ENCODE data around the gene EPB41L1. TPM values are rescaled to one million over a fixed set of nuclear protein-coding genes. Genes with fewer than 3 reads are reported as not detected.

Gene EPB41L1
- total RNA-seq, 1 experiment from 2014 or later: 7.1 TPM

DNA sequence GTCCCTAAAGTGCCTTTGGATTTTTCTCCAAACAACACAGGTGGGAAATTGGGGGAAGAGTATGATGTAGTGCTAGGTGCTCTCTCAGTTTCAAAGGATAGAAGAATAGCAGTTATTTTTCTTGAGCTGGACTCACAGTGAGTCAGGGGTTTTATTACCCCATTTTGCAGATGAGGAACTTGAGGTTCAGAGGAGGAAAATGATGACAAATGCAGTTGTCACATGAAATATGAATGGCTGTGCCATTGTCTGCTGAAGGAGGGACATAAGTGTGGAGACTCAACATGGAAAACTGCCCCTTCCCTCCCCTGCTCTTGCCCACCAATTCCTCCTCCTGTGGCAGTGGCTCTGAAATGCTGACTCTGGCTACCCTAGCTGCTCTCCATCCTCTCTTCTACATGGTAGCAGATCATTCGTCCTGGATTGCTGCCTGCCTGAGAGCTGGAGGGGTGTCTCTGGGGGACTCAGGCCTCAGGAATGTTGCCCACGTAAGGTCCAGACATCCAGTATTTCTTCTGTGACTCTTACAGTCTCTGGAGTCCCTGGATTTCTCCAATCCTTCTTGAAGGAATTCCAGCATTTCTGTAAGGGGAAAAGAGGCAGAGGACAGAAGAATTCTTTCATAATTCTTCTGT, 37.6 kb upstream of the EPB41L1 start:
- Histone ChIP-seq H3K27ac (ENCODE audit: low read depth, low read length, poor library complexity, severe bottlenecking) (no peak overlapping the region), H3K27me3 (replicated peaks; ENCODE audit: insufficient read depth, low read depth, low read length, poor library complexity) (no peaks in the 10 kb centered on the region), H3K4me1 (ENCODE audit: insufficient read depth, low read length, poor library complexity, severe bottlenecking) (no peaks in the 10 kb centered on the region), H3K9me3 (ENCODE audit: low read depth, low read length, poor library complexity, severe bottlenecking) (no peaks in the 10 kb centered on the region), H3K36me3 (ENCODE audit: insufficient read depth, low read length, poor library complexity, severe bottlenecking) (no peaks in the 10 kb centered on the region), H3K4me3 (ENCODE audit: low read depth, low read length, poor library complexity, severe bottlenecking) (no peak overlapping the region)
- TF ChIP-seq, protein P1, sequence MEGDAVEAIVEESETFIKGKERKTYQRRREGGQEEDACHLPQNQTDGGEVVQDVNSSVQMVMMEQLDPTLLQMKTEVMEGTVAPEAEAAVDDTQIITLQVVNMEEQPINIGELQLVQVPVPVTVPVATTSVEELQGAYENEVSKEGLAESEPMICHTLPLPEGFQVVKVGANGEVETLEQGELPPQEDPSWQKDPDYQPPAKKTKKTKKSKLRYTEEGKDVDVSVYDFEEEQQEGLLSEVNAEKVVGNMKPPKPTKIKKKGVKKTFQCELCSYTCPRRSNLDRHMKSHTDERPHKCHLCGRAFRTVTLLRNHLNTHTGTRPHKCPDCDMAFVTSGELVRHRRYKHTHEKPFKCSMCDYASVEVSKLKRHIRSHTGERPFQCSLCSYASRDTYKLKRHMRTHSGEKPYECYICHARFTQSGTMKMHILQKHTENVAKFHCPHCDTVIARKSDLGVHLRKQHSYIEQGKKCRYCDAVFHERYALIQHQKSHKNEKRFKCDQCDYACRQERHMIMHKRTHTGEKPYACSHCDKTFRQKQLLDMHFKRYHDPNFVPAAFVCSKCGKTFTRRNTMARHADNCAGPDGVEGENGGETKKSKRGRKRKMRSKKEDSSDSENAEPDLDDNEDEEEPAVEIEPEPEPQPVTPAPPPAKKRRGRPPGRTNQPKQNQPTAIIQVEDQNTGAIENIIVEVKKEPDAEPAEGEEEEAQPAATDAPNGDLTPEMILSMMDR (conservative IDR thresholded peaks at IDR 0.05; ENCODE audit: low read depth, low read length): no peak
- TF ChIP-seq EZH2 (IDR thresholded peaks at IDR 0.05; ENCODE audit: borderline replicate concordance, low read depth, low read length, poor library complexity, severe bottlenecking): no peak
- CTCF ChIA-PET: no interaction called here
- POLR2A ChIA-PET (ENCODE audit: low non-redundant PET): no interaction called here
- BruUV-seq (replicated peaks): no TSS peak
- no peak for DNase-seq (ENCODE audit: low spot score)
- intact Hi-C loops (cut with micrococcal nuclease; ENCODE audit: unreplicated experiment): no loop called here

DNA sequence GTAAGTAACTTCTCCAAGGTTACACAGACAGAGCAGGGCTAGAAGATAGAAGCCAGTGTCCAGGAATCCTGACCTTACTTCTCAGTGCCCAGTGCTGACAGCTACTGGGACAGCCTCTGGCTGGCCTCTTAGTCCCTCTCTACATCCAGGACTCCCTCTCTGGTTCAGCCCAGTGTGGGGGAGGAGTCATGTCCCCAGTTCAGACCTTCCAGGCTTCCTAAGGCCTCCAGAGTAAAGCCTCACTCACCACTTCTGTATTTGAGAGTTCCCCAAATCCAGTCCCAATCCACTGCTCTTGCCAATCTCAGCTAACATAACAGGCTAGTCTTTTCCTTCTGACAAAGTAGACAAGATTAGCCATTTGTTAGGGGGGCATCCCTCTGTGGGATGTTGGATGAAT, 36.9 kb upstream of the EPB41L1 start:
- TF ChIP-seq EZH2 (IDR thresholded peaks at IDR 0.05; ENCODE audit: borderline replicate concordance, low read depth, low read length, poor library complexity, severe bottlenecking): no peak
- TF ChIP-seq, protein P1 (conservative IDR thresholded peaks at IDR 0.05; ENCODE audit: low read depth, low read length): no peak
- DNase-seq (ENCODE audit: low spot score): no peak
- H3K9me3 ChIP-seq (ENCODE audit: low read depth, low read length, poor library complexity, severe bottlenecking): no peaks in the 10 kb centered on the region
- ChIA-PET CTCF (no interaction called here), POLR2A (ENCODE audit: low non-redundant PET) (no interaction called here)
- intact Hi-C loops (cut with micrococcal nuclease; ENCODE audit: unreplicated experiment): no loop called here
- H3K4me1 ChIP-seq (ENCODE audit: insufficient read depth, low read length, poor library complexity, severe bottlenecking): no peaks in the 10 kb centered on the region
- no peaks in the 10 kb centered on the region for H3K27me3 ChIP-seq (replicated peaks; ENCODE audit: insufficient read depth, low read depth, low read length, poor library complexity)
- no peak overlapping the region for H3K4me3 ChIP-seq (ENCODE audit: low read depth, low read length, poor library complexity, severe bottlenecking)
- BruUV-seq (replicated peaks): no TSS peak
- no peaks in the 10 kb centered on the region for H3K36me3 ChIP-seq (ENCODE audit: insufficient read depth, low read length, poor library complexity, severe bottlenecking)
- H3K27ac ChIP-seq (ENCODE audit: low read depth, low read length, poor library complexity, severe bottlenecking): no peak overlapping the region

DNA sequence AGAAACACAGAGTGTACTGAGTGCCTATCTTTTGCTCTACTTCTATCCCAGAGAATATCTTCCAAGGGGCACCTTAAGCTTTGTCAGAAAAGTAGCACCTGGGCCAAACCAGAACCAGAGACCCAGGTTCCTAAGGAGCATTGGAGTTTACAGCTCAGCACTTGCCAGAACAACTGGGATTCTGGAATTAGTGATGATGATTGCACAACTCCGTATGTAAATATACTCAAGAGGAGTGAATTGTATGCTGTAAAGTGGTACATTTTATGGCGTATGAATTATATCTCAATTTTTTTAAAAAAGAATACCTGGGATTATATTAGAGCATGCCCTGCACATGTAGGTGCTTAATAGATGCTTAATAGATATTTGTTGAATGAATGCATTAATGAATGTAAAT, 36.2 kb upstream of the EPB41L1 start:
- no peak for TF ChIP-seq EZH2 (IDR thresholded peaks at IDR 0.05; ENCODE audit: borderline replicate concordance, low read depth, low read length, poor library complexity, severe bottlenecking)
- DNase-seq (ENCODE audit: low spot score): no peak
- intact Hi-C loops (cut with micrococcal nuclease; ENCODE audit: unreplicated experiment): no loop called here
- Histone ChIP-seq H3K27ac (ENCODE audit: low read depth, low read length, poor library complexity, severe bottlenecking) (no peak overlapping the region), H3K4me1 (ENCODE audit: insufficient read depth, low read length, poor library complexity, severe bottlenecking) (no peaks in the 10 kb centered on the region), H3K27me3 (replicated peaks; ENCODE audit: insufficient read depth, low read depth, low read length, poor library complexity) (no peaks in the 10 kb centered on the region), H3K9me3 (ENCODE audit: low read depth, low read length, poor library complexity, severe bottlenecking) (no peaks in the 10 kb centered on the region), H3K4me3 (ENCODE audit: low read depth, low read length, poor library complexity, severe bottlenecking) (no peak overlapping the region), H3K36me3 (ENCODE audit: insufficient read depth, low read length, poor library complexity, severe bottlenecking) (no peaks in the 10 kb centered on the region)
- POLR2A ChIA-PET (ENCODE audit: low non-redundant PET): no interaction called here
- no TSS peak for BruUV-seq (replicated peaks)
- CTCF ChIA-PET: no interaction called here

DNA sequence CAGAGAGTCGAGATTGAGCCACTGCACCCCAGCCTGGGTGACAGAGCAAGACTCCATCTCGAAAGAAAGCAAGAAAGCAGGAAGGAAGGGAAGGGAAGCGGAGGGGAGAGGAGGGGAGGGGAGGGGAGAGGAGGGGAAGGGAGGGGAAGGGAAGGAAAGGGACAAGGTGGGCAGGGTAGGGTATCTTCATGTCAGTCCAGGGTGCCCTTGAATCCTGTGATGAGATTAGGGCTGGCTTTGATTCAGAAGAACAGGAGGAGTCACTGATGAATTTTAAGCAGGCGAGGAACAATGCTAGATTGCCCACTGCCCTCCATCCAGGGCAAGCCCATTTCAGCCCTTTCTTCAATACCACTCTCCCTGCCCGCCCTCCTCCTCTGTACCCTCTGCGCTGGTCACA, 35.0 kb upstream of the EPB41L1 start:
- intact Hi-C loops (cut with micrococcal nuclease; ENCODE audit: unreplicated experiment): no loop called here
- ChIA-PET CTCF (no interaction called here), POLR2A (ENCODE audit: low non-redundant PET) (no interaction called here)
- Histone ChIP-seq H3K27ac (ENCODE audit: low read depth, low read length, poor library complexity, severe bottlenecking) (no peak overlapping the region), H3K36me3 (ENCODE audit: insufficient read depth, low read length, poor library complexity, severe bottlenecking) (no peaks in the 10 kb centered on the region), H3K4me1 (ENCODE audit: insufficient read depth, low read length, poor library complexity, severe bottlenecking) (no peaks in the 10 kb centered on the region), H3K9me3 (ENCODE audit: low read depth, low read length, poor library complexity, severe bottlenecking) (no peaks in the 10 kb centered on the region), H3K4me3 (ENCODE audit: low read depth, low read length, poor library complexity, severe bottlenecking) (no peak overlapping the region), H3K27me3 (replicated peaks; ENCODE audit: insufficient read depth, low read depth, low read length, poor library complexity) (no peaks in the 10 kb centered on the region)
- no TSS peak for BruUV-seq (replicated peaks)
- no peak for DNase-seq (ENCODE audit: low spot score)
- TF ChIP-seq, protein P1 (conservative IDR thresholded peaks at IDR 0.05; ENCODE audit: low read depth, low read length): no peak
- no peak for TF ChIP-seq EZH2 (IDR thresholded peaks at IDR 0.05; ENCODE audit: borderline replicate concordance, low read depth, low read length, poor library complexity, severe bottlenecking)
